Anterior cingulate cortex (tissue), 58 donors: ENCODE data around the gene LDLRAD1.

Experiments
- DNase-seq, 58 donors: peaks; one replicate each; lab custom pipeline; 2025; lab: John Stamatoyannopoulos, UW

Gene LDLRAD1

DNA sequence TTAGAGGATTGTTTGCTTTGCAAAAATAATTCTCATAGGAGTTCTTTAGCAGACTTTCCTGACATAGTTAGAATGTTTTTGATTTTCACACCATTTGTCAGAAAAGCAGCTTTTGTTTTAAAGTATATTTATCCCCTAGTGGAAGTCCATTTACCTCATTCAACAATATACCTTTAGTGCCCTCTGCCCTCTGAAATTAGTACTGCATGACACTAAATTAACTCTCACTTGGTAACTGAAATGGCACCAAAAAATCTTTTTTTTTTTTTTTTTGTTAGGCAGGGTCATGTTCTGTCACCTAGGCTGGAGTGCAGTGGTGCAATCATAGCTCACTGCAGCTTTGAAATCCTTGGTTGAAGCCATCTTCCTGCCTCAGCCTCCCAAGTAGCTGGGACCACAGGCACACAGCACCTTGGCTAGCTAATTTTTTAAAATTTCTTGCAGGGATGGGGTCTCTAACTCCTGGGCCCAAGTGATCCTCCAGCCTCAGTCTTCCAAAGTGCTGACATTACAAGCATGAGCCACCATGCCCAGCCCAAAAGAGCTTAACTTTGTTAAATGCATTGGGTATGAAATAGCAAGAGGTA lies 58.2 kb downstream of the LDLRAD1 start:
- DNase-seq = no peak
